HG02973 (cell line): ENCODE data around the gene ABHD17A.
"Not testable (repeated sequence)": the region's sequence is repeated elsewhere in the genome, so short reads cannot be mapped to it uniquely, and the experiment has no call there.

Source experiments
- ATAC-seq: cut with Tn5 transposase; IDR thresholded peaks from one replicate; pipeline ENCODE4 v1.9.1; 2021; ENCODE audit warnings: moderate library complexity; ENCODE audit not compliant: unreplicated experiment

ABHD17A gene

GRCh38 chr19:1911098-1911497 is 25.8 kb upstream of the ABHD17A start:
- ATAC-seq = no peak

GRCh38 chr19:1910177-1910576 is 24.9 kb upstream of the ABHD17A start:
- no peak for ATAC-seq

GRCh38 chr19:1909761-1910080 is 24.4 kb upstream of the ABHD17A start:
- no peak for ATAC-seq

- ATAC-seq = no peak
Measured at GRCh38 chr19:1908364-1908678, 23.0 kb upstream of the ABHD17A start.

GRCh38 chr19:1907563-1908363 is 22.5 kb upstream of the ABHD17A start:
- ATAC-seq = no peak

- no peak for ATAC-seq
Measured at GRCh38 chr19:1906985-1907562, 21.8 kb upstream of the ABHD17A start.

GRCh38 chr19:1905863-1906375 is 20.6 kb upstream of the ABHD17A start:
- no peak for ATAC-seq

- peak; percentile 71 for ATAC-seq
Measured at GRCh38 chr19:1905110-1905862, 20.0 kb upstream of the ABHD17A start, which contains the start of the genes ADAT3 and SCAMP4. TSS of gene ADAT3 (plus strand) at chr19:1905399. CDS start at chr19:1912048, 6,649 bp downstream. TSS of gene SCAMP4 (plus strand) at chr19:1905399. CDS start at chr19:1915020, 9,621 bp downstream.

GRCh38 chr19:1904860-1905109 is 19.5 kb upstream of the ABHD17A start:
- no peak for ATAC-seq

- no peak for ATAC-seq
Measured at GRCh38 chr19:1902923-1903322, 17.6 kb upstream of the ABHD17A start.

- no peak for ATAC-seq
Measured at GRCh38 chr19:1901940-1902404, 16.7 kb upstream of the ABHD17A start.

- no peak for ATAC-seq
Measured at GRCh38 chr19:1896508-1896907, 11.2 kb upstream of the ABHD17A start.

GRCh38 chr19:1893791-1894190 is 8.5 kb upstream of the ABHD17A start:
- no peak for ATAC-seq

- no peak for ATAC-seq
Measured at GRCh38 chr19:1889907-1890306, 4.6 kb upstream of the ABHD17A start.

- no peak for ATAC-seq
Measured at GRCh38 chr19:1888385-1888784, 3.1 kb upstream of the ABHD17A start.

- ATAC-seq = not testable (repeated sequence)
Measured at GRCh38 chr19:1886360-1886759, 1.1 kb upstream of the ABHD17A start.

GRCh38 chr19:1884719-1885334 is 469 bp downstream of the ABHD17A start:
- peak; percentile 16 for ATAC-seq

- no peak for ATAC-seq
Measured at GRCh38 chr19:1884291-1884718, 991 bp downstream of the ABHD17A start.

- ATAC-seq = no peak
Measured at GRCh38 chr19:1883784-1884183, 1.5 kb downstream of the ABHD17A start.

GRCh38 chr19:1882786-1883692 is 2.3 kb downstream of the ABHD17A start:
- no peak for ATAC-seq
